Superior temporal gyrus (tissue), 1 donor: ENCODE data around the gene ESX1.
"Not testable (repeated sequence)": the region's sequence is repeated elsewhere in the genome, so short reads cannot be mapped to it uniquely, and the experiment has no call there.

Experiments
- DNase-seq: peaks from one replicate; pipeline ENCODE4 v3.0.0-alpha.2; 2016; ENCODE audit errors: extremely low spot score

The ESX1 gene

GRCh38 chrX:104254442-104255115, at the start of gene ESX1:
Gene ESX1 (minus strand): TSS chrX:104254933. CDS start chrX:104254849, 84 bp downstream.
- DNase-seq = no peak

DNA sequence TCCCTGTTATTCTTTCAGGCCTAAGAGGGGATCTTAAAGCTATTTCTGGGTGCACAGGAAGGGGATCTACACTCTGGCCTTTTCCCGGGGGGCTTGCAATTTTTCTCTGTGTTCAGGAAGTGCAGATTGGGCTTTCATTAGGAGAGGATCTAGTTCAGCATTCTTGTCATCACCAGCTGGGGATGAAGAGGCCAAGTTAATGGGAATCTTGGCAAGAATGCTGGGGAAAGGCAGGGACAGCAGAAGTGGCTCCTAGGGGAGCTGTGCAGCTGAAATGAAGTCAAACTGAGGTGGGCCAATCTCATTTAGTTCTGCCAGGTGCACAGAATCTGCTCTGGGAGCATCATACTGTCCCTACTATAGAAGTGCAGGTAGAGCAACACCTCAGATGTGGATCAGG, 40.9 kb upstream of the ESX1 start:
- DNase-seq = no peak

- DNase-seq = no peak
Measured at GRCh38 chrX:104288961-104289360, 34.2 kb upstream of the ESX1 start.

GRCh38 chrX:104288269-104288668, 33.5 kb upstream of the ESX1 start:
- DNase-seq = no peak

GRCh38 chrX:104285201-104285600, 30.5 kb upstream of the ESX1 start:
- no peak for DNase-seq

DNA sequence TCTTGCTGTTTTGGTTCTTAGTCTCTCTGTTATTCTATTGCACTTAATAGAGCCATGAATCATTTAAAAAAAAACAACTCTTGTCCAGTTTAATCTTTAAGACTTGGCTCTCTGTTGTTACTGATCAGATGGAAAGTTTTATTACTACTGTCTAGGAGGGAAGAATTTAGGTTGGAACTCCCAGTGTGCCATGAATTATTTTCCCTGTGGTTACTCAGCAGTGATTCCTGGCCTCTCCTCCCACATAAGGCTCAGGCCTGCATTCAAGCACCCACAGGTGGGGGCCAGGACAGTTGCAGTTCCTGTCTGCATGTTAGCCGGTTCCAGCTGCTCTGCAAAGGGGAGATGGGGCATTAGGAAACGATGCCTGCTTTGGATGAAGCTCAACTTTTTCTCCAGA, 29.8 kb upstream of the ESX1 start:
- DNase-seq = no peak

GRCh38 chrX:104282166-104282725, 27.5 kb upstream of the ESX1 start:
- DNase-seq = peak; percentile 6

GRCh38 chrX:104281564-104281963, 26.8 kb upstream of the ESX1 start:
- no peak for DNase-seq

GRCh38 chrX:104280609-104281008, 25.9 kb upstream of the ESX1 start:
- no peak for DNase-seq

DNA sequence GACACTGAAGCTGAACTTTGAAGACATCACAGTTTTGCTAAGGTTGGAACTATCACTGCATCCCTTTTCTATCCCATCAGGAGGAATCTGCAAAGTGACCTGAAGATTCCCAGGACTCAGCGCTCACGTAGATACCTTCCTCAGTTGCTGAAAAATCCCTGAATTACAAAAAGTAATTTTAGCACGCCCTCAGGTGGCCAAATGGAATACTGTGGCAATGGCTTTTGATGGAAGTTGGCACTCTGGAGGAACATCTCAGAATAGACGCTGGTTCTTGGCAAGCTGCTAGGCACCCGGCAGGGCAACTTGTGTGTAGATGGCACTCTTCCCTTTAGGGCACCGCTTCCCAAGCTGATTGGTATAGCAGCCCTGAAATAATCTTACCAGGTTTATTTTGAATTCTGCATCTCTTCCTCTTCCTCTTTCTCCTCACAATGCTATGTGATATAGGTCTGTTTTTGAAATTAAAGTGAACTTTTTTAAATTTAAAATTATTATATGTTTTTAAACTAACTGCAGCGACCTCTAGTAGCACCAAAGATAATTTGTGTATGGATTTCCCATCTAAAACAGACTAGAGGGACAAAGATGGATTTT, 16.3 kb upstream of the ESX1 start:
- DNase-seq = peak; percentile 75

- DNase-seq = no peak
Measured at GRCh38 chrX:104270212-104270611, 15.5 kb upstream of the ESX1 start.

DNA sequence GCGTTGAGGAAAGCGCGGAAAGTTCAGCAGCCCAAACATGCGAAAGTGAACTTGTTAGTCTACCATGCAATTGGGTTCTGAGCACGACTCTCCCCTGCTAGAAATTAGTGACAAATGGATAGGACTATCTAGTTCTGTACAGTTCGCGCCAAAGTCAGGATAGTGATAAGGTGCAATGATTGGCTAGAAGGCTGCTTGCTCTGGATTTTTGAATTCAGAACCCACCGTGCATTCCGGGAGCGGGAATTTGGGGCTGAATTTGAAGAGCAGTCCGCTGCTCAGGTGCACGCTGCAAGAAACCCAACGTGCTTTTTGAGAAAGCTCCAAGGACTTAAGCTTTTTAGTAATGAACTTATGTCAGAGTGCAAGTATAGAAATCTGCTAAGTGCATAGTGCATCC, 732 bp upstream of the ESX1 start:
- DNase-seq = no peak

- no peak for DNase-seq
Measured at GRCh38 chrX:104253567-104254441, 929 bp downstream of the ESX1 start.

GRCh38 chrX:104250470-104250869, 4.3 kb downstream of the ESX1 start:
- DNase-seq = no peak

DNA sequence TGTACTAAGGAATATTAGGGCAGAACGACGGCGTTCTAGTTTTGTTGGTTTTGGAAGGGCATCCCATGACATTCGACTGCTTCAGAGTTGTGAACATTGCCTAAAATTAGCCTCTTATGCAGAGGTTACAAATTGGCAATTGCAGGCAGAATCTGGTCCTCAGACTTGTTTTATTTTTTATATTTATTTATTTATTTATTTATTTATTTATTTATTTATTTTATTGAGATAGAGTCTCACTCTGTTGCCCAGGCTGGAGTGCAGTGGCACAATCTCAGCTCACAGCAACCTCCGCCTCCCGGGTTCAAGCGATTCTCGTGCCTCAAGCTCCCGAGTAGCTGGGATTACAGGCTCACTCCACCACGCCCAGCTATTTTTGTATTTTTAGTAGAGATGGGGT, 24.7 kb downstream of the ESX1 start:
- DNase-seq = not testable (repeated sequence)

- no peak for DNase-seq
Measured at GRCh38 chrX:104211187-104211586, 43.5 kb downstream of the ESX1 start.

- no peak for DNase-seq
Measured at GRCh38 chrX:104205548-104205947, 49.2 kb downstream of the ESX1 start.
